Measurements from ENCODE around the gene REV3L.
"Not testable (repeated sequence)": the region's sequence is repeated elsewhere in the genome, so short reads cannot be mapped to it uniquely, and the experiment has no call there.

DNA sequence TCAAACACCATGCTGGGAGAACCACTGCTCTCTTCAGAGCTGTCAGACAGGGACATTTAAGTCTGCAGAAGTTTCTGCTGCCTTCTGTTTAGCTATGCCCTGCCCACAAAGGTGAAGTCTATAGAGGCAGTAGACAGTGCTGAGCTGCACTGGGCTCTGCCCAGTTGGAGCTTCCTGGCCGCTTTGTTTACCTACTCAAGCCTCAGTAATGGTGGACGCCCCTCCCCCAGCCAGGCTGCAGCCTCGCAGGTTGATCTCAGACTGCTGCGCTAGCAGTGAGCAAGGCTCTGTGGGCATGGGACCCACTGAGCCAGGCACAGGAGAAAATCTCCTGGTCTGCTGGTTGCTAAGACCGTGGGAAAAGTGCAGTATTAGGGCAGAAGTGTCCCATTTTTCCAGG lies 24.2 kb upstream of the REV3L start:
- TF ChIP-seq, protein P1, sequence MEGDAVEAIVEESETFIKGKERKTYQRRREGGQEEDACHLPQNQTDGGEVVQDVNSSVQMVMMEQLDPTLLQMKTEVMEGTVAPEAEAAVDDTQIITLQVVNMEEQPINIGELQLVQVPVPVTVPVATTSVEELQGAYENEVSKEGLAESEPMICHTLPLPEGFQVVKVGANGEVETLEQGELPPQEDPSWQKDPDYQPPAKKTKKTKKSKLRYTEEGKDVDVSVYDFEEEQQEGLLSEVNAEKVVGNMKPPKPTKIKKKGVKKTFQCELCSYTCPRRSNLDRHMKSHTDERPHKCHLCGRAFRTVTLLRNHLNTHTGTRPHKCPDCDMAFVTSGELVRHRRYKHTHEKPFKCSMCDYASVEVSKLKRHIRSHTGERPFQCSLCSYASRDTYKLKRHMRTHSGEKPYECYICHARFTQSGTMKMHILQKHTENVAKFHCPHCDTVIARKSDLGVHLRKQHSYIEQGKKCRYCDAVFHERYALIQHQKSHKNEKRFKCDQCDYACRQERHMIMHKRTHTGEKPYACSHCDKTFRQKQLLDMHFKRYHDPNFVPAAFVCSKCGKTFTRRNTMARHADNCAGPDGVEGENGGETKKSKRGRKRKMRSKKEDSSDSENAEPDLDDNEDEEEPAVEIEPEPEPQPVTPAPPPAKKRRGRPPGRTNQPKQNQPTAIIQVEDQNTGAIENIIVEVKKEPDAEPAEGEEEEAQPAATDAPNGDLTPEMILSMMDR (IDR thresholded peaks at IDR 0.05; ENCODE audit: low read depth, low read length) = not testable (repeated sequence)
- TF ChIP-seq POLR2A (IDR thresholded peaks at IDR 0.05; ENCODE audit: extremely low read depth, insufficient read length); MYC (IDR thresholded peaks at IDR 0.05; ENCODE audit: low read depth, low read length): not testable (repeated sequence)
- TF ChIP-seq, protein P2, sequence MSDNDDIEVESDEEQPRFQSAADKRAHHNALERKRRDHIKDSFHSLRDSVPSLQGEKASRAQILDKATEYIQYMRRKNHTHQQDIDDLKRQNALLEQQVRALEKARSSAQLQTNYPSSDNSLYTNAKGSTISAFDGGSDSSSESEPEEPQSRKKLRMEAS (IDR thresholded peaks at IDR 0.05; ENCODE audit: low read depth, low read length) = not testable (repeated sequence)
